HG03469 (cell line): ENCODE measurements around the gene MAGEB3.
"Not testable (repeated sequence)": the region's sequence is repeated elsewhere in the genome, so short reads cannot be mapped to it uniquely, and the experiment has no call there.

Experiments used
- ATAC-seq: cut with Tn5 transposase; IDR thresholded peaks from one replicate; pipeline ENCODE4 v1.9.1; 2021; ENCODE audit warnings: mild to moderate bottlenecking, moderate library complexity, moderate number of reproducible peaks; ENCODE audit not compliant: unreplicated experiment

The MAGEB3 gene

GRCh38 chrX:30230395-30230794 is at the start of gene MAGEB3:
Gene MAGEB3 (plus strand): TSS chrX:30230657. CDS start chrX:30235925, 5,268 bp downstream.
- ATAC-seq: no peak

- no peak for ATAC-seq
These were observed 49.1 kb upstream of the MAGEB3 start for GRCh38 chrX:30181353-30181752.

GRCh38 chrX:30183554-30183953 is 46.9 kb upstream of the MAGEB3 start:
- no peak for ATAC-seq

- no peak for ATAC-seq
These were observed 40.0 kb upstream of the MAGEB3 start for GRCh38 chrX:30190426-30190825.

- not testable (repeated sequence) for ATAC-seq
These were observed 36.5 kb upstream of the MAGEB3 start for GRCh38 chrX:30193910-30194309.

- no peak for ATAC-seq
These were observed 34.1 kb upstream of the MAGEB3 start for GRCh38 chrX:30196322-30196721.

GRCh38 chrX:30212172-30212571 is 18.3 kb upstream of the MAGEB3 start:
- no peak for ATAC-seq

- no peak for ATAC-seq
These were observed 15.1 kb upstream of the MAGEB3 start, which contains the start of gene MAGEB2 for GRCh38 chrX:30215357-30215843. Gene MAGEB2 (plus strand): TSS chrX:30215563. CDS start chrX:30218581, 3,018 bp downstream.

- ATAC-seq: no peak
These were observed 13.0 kb upstream of the MAGEB3 start for GRCh38 chrX:30217465-30217864.

- ATAC-seq: no peak
These were observed 11.1 kb upstream of the MAGEB3 start for GRCh38 chrX:30219372-30219771.

- ATAC-seq: no peak
These were observed 9.8 kb upstream of the MAGEB3 start for GRCh38 chrX:30220661-30221060.

GRCh38 chrX:30224536-30224935 is 5.9 kb upstream of the MAGEB3 start:
- ATAC-seq: no peak

- ATAC-seq: no peak
These were observed 1.9 kb upstream of the MAGEB3 start for GRCh38 chrX:30228526-30228925.

GRCh38 chrX:30241724-30242415 is 11.4 kb downstream of the MAGEB3 start, which contains the start of gene MAGEB4:
Gene MAGEB4 (plus strand): TSS chrX:30242000. CDS start chrX:30242136, 136 bp downstream.
- ATAC-seq: no peak

- ATAC-seq: no peak
These were observed 16.5 kb downstream of the MAGEB3 start, which contains the start of gene MAGEB1 for GRCh38 chrX:30246769-30247489. Gene MAGEB1 (plus strand): TSS chrX:30247146. CDS start chrX:30250494, 3,348 bp downstream.

GRCh38 chrX:30248854-30249253 is 18.4 kb downstream of the MAGEB3 start:
- ATAC-seq: peak; percentile 49

- no peak for ATAC-seq
These were observed 22.8 kb downstream of the MAGEB3 start for GRCh38 chrX:30253257-30253656.

- ATAC-seq: no peak
These were observed 29.5 kb downstream of the MAGEB3 start for GRCh38 chrX:30259927-30260326.

GRCh38 chrX:30261012-30261411 is 30.6 kb downstream of the MAGEB3 start:
- no peak for ATAC-seq

GRCh38 chrX:30262763-30263162 is 32.3 kb downstream of the MAGEB3 start:
- ATAC-seq: no peak

GRCh38 chrX:30270639-30271038 is 40.2 kb downstream of the MAGEB3 start:
- ATAC-seq: no peak

GRCh38 chrX:30275498-30275897 is 45.0 kb downstream of the MAGEB3 start:
- ATAC-seq: no peak
